ENCODE measurements around the gene DDX1.
"Not testable (repeated sequence)": the region's sequence is repeated elsewhere in the genome, so short reads cannot be mapped to it uniquely, and the experiment has no call there.

Gene DDX1

GRCh38 chr2:15678909-15679308, 87.2 kb downstream of the DDX1 start:
- no peak for DNase-seq

- no peak for DNase-seq
These were observed 87.8 kb downstream of the DDX1 start for GRCh38 chr2:15679386-15679924.

- not testable (repeated sequence) for DNase-seq
These were observed 88.5 kb downstream of the DDX1 start for GRCh38 chr2:15680132-15680531.
